HCT116 (cell line): ENCODE data around the gene DERL3. TPM values are rescaled to one million over a fixed set of nuclear protein-coding genes. Genes with fewer than 3 reads are reported as not detected.

Experiments used
- ATAC-seq: fragments of 200-7000 bp; cut with Tn5 transposase; 2 replicates; pipeline ENCODE4 v1.9.1; 2020; ENCODE audit warnings: mild to moderate bottlenecking, moderate library complexity
- BruUV-seq: library from RNA; stranded (reverse); fragments of 400-500 nt; replicated peaks from 2 replicates; lab custom pipeline; 2021; lab: Mats Ljungman, UMichigan
- CTCF ChIA-PET: fragments of 300-600 bp; sonication (Branson Sonifier 250); formaldehyde crosslinking; loops from one replicate; lab custom pipeline; 2021; ENCODE audit warnings: antibody characterized with exemption; lab: Charles Lee
- POLR2A ChIA-PET: fragments of 300-600, 350-600 bp; sonication (Branson Sonifier 250); formaldehyde crosslinking; loops from one replicate; lab custom pipeline; 2021; ENCODE audit warnings: antibody characterized with exemption; lab: Charles Lee
- RAD21 ChIA-PET, 2 experiments: fragments of 300-600 bp; sonication (Branson Sonifier 250); formaldehyde crosslinking; loops; one replicate each; lab custom pipeline; 2023; ENCODE audit warnings: low total read pairs in 2 of 2; ENCODE audit not compliant: uncharacterized antibody in 2 of 2, unreplicated experiment in 2 of 2, low non-redundant PET in 1 of 2; lab: Charles Lee
- DNase-seq: peaks from one replicate; pipeline ENCODE4 v3.0.0-alpha.2; 2010; ENCODE audit warnings: low read depth, low spot score
- H2AFZ ChIP-seq: fragments of 200-600 bp; shearing (Covaris generic), sonication (generic); 2 replicates; pipeline ENCODE4 v1.6.1; 2017; ENCODE audit warnings: low read depth, mixed run types, mixed read lengths, antibody characterized with exemption, low read length; ENCODE audit not compliant: poor library complexity, severe bottlenecking
- H3K27ac ChIP-seq: 2 replicates; pipeline ENCODE4 v1.5.1; 2012; ENCODE audit warnings: low read depth, low read length
- H3K27me3 ChIP-seq: fragments of 200-600 bp; sonication (generic); 2 replicates; pipeline ENCODE4 v1.6.1; 2016; ENCODE audit warnings: mixed run types, low read length, mixed read lengths; ENCODE audit not compliant: insufficient read depth
- H3K36me3 ChIP-seq, 2 experiments: fragments of 200-500 bp in 1 of 2; fragments of 200-600 bp in 1 of 2; sonication (Bioruptor generic) in 1 of 2; sonication (generic) in 1 of 2; 2 replicates each; pipeline versions ENCODE4 v1.5.1 to v1.6.1; 2014 to 2016; ENCODE audit warnings: low read length in 2 of 2, inconsistent platforms in 1 of 2, mixed read lengths in 1 of 2, mixed run types in 1 of 2; ENCODE audit not compliant: insufficient read depth in 2 of 2, control insufficient read depth in 1 of 2
- H3K4me1 ChIP-seq, 2 experiments: fragments of 200-600 bp in 1 of 2; sonication (generic) in 1 of 2; 2 replicates each; pipeline versions ENCODE4 v1.5.1 to v1.6.1; 2012 to 2017; ENCODE audit warnings: low read length in 2 of 2, inconsistent platforms in 1 of 2, mild to moderate bottlenecking in 1 of 2, mixed read lengths in 1 of 2, mixed run types in 1 of 2, moderate library complexity in 1 of 2; ENCODE audit not compliant: insufficient read depth in 2 of 2, control insufficient read depth in 1 of 2
- H3K4me2 ChIP-seq: fragments of 200-600 bp; sonication (generic); 2 replicates; pipeline ENCODE4 v1.6.1; 2017; ENCODE audit warnings: mixed run types, low read length, mixed read lengths
- H3K4me3 ChIP-seq, 2 experiments: fragments of 200-600 bp in 1 of 2; sonication (generic) in 1 of 2; replicated peaks in 1 of 2; 2 replicates each; pipeline ENCODE4 v1.5.1; 2011 to 2016; ENCODE audit warnings: low read length in 2 of 2, control low read depth in 1 of 2, low read depth in 1 of 2, mild to moderate bottlenecking in 1 of 2, mixed read lengths in 1 of 2, mixed run types in 1 of 2
- H3K79me2 ChIP-seq: fragments of 200-600 bp; sonication (generic); 2 replicates; pipeline ENCODE4 v1.6.1; 2017; ENCODE audit warnings: mild to moderate bottlenecking, mixed run types, low read length, moderate library complexity, mixed read lengths; ENCODE audit not compliant: insufficient read depth
- H3K9ac ChIP-seq: fragments of 200-600 bp; sonication (generic); 2 replicates; pipeline ENCODE4 v1.6.1; 2016; ENCODE audit warnings: low read length, mixed read lengths
- H3K9me2 ChIP-seq: fragments of 200-600 bp; sonication (generic), shearing (Covaris generic); 2 replicates; pipeline ENCODE4 v1.6.1; 2017; ENCODE audit warnings: mixed run types, mild to moderate bottlenecking, moderate library complexity; ENCODE audit not compliant: insufficient read depth
- H3K9me3 ChIP-seq, 2 experiments: fragments of 200-500 bp in 1 of 2; fragments of 200-600 bp in 1 of 2; sonication (Bioruptor generic) in 1 of 2; sonication (generic) in 1 of 2; 2 replicates each; pipeline ENCODE4 v1.6.1; 2014 to 2017; ENCODE audit warnings: low read length in 2 of 2, mixed read lengths in 2 of 2, inconsistent platforms in 1 of 2, low read depth in 1 of 2, mild to moderate bottlenecking in 1 of 2, mixed run types in 1 of 2, moderate library complexity in 1 of 2; ENCODE audit not compliant: control insufficient read depth in 1 of 2, insufficient read depth in 1 of 2
- H4K20me1 ChIP-seq: fragments of 200-600 bp; sonication (generic), shearing (Covaris generic); 2 replicates; pipeline ENCODE4 v1.6.1; 2017; ENCODE audit warnings: mixed run types, mild to moderate bottlenecking, moderate library complexity; ENCODE audit not compliant: insufficient read depth
- CBX3 ChIP-seq: IDR thresholded peaks from 2 replicates; pipeline ENCODE4 v1.6.1; 2012; ENCODE audit warnings: low read depth
- EZH2 ChIP-seq: fragments of 200-600 bp; sonication (generic); IDR thresholded peaks from 2 replicates; pipeline ENCODE4 v1.6.1; 2017; ENCODE audit warnings: antibody characterized with exemption, mixed run types
- JUND ChIP-seq: IDR thresholded peaks from 2 replicates; pipeline ENCODE4 v1.6.1; 2012
- POLR2A ChIP-seq: IDR thresholded peaks from 2 replicates; pipeline ENCODE4 v1.7.0; 2011; ENCODE audit warnings: borderline replicate concordance; ENCODE audit not compliant: insufficient read depth, insufficient read length; ENCODE audit errors: extremely low read depth
- SP1 ChIP-seq: IDR thresholded peaks from 2 replicates; pipeline ENCODE4 v1.6.1; 2012; ENCODE audit warnings: low read depth
- intact Hi-C: fragments of 100-400 bp; cut with micrococcal nuclease; formaldehyde crosslinking; loops from 2 replicates; pipeline ENCODE4 v1.10.0; 2022
- total RNA-seq: library from RNA; stranded (reverse); gene quantifications from one replicate; pipeline ENCODE4 v1.2.1, GENCODE V29; 2021; ENCODE audit not compliant: unreplicated experiment
- TF ChIP-seq, protein P1 (sequence below): IDR thresholded peaks from 2 replicates; pipeline ENCODE4 v1.6.1; 2011; ENCODE audit warnings: mild to moderate bottlenecking, low read length, moderate library complexity; ENCODE audit not compliant: insufficient replicate concordance; ENCODE audit errors: extremely low read depth

Gene DERL3
- total RNA-seq, 1 experiment from 2014 or later: not detected

DNA sequence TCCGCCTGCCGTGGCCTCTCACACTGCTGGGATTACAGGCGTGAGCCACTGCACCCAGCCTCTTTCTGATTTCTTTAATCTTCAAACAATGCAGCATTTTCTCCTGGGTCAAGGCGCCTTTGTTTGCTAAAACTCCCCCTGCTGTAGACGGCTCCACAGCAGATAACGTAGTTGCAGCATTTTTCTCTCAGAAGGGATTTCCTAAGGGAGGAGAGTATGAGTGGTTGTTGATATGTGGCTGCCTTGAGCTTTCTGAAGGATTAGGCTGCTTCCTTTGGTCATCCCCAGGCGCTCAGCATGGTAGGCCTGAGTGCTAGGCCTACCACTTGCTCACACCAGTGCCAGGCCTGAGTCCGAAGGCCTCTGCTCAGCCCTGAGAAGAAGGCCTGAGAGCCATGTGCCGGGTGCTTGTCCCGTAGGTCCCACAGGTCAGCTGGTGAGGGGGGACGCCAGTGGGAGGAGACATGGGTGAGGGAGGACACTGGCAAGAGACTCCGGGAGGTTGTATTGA, 34.0 kb downstream of the DERL3 start:
- no peaks in the 10 kb centered on the region for H4K20me1 ChIP-seq
- intact Hi-C loops: no loop called here
- ATAC-seq: no peak
- H3K4me2 ChIP-seq: no peak overlapping the region
- H3K27ac ChIP-seq: no peak overlapping the region
- H2AFZ ChIP-seq: no peak overlapping the region
- DNase-seq: no peak
- no peaks in the 10 kb centered on the region for H3K4me1 ChIP-seq
- no peaks in the 10 kb centered on the region for H3K27me3 ChIP-seq
- TF ChIP-seq CBX3 (no peak), POLR2A (no peak), EZH2 (no peak), JUND (no peak)
- TF ChIP-seq, protein P1, sequence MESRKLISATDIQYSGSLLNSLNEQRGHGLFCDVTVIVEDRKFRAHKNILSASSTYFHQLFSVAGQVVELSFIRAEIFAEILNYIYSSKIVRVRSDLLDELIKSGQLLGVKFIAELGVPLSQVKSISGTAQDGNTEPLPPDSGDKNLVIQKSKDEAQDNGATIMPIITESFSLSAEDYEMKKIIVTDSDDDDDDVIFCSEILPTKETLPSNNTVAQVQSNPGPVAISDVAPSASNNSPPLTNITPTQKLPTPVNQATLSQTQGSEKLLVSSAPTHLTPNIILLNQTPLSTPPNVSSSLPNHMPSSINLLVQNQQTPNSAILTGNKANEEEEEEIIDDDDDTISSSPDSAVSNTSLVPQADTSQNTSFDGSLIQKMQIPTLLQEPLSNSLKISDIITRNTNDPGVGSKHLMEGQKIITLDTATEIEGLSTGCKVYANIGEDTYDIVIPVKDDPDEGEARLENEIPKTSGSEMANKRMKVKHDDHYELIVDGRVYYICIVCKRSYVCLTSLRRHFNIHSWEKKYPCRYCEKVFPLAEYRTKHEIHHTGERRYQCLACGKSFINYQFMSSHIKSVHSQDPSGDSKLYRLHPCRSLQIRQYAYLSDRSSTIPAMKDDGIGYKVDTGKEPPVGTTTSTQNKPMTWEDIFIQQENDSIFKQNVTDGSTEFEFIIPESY: no peak
- no peaks in the 10 kb centered on the region for H3K9me3 ChIP-seq
- RAD21 ChIA-PET: no interaction called here
- H3K9ac ChIP-seq: no peak overlapping the region
- POLR2A ChIA-PET: no interaction called here
- H3K36me3 ChIP-seq: peaks cover 36 to 50% of the 10 kb centered on the region in 2 experiments
- CTCF ChIA-PET: no interaction called here
- BruUV-seq: no TSS peak
- H3K4me3 ChIP-seq: no peak overlapping the region
- no peaks in the 10 kb centered on the region for H3K79me2 ChIP-seq
- H3K9me2 ChIP-seq: no peaks in the 10 kb centered on the region

DNA sequence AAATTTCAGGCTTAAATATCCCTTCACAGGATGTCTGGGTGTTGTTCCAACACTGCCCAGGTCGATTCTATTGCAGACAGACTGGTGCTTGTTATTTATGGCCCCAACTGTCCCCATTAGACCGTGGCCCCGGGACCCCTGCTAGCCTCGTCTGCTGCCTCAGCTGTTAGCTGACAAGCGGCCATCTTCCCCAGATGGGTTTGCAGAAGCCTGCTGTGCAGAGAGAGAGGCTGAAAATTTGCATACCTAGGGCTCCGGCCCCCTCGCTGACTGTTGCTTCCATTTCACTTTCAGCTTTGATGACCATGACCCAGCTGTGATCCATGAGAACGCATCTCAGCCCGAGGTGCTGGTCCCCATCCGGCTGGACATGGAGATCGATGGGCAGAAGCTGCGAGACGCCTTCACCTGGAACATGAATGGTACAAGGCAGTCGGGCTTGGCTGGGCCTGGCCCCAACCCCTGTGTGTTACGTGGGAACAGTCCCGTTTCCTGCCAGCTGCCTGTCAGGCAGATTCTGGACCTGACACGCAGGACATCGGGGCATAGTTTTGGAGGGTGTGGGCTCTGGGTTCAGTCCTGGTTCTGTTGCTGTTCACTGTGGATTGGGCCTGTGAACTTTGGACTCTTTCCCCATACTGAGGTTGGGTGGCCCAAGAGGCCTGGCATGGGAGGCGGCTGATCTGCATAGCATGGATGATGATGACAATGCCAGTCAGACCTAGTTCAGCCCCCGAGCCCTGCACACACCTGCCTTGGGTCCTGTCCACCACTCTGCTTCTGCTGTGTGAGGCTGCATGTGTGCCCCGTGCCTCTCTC, 35.6 kb downstream of the DERL3 start:
- no peak overlapping the region for H3K27ac ChIP-seq
- H3K36me3 ChIP-seq: peaks cover 39 to 50% of the 10 kb centered on the region in 2 experiments
- H2AFZ ChIP-seq: no peak overlapping the region
- no peaks in the 10 kb centered on the region for H3K27me3 ChIP-seq
- no peaks in the 10 kb centered on the region for H3K4me1 ChIP-seq
- no peaks in the 10 kb centered on the region for H3K9me3 ChIP-seq
- no TSS peak for BruUV-seq
- DNase-seq (no peak), ATAC-seq (no peak)
- intact Hi-C loops: no loop called here
- ChIA-PET POLR2A (no interaction called here), CTCF (no interaction called here), RAD21 (no interaction called here)
- H3K4me2 ChIP-seq: no peak overlapping the region
- H3K4me3 ChIP-seq: no peak overlapping the region
- TF ChIP-seq CBX3 (no peak), SP1 (no peak)
- TF ChIP-seq, protein P1: no peak
- H3K9ac ChIP-seq: no peak overlapping the region
- H3K9me2 ChIP-seq: no peaks in the 10 kb centered on the region
- no peaks in the 10 kb centered on the region for H3K79me2 ChIP-seq
- H4K20me1 ChIP-seq: no peaks in the 10 kb centered on the region
